ENCODE data around the gene MAP3K1. TPM values are rescaled to one million over a fixed set of nuclear protein-coding genes. Genes with fewer than 3 reads are reported as not detected.

The MAP3K1 gene
- total RNA-seq, 6 donors from 2014 or later = 10.9 to 29.2 (median 23.3) TPM

GRCh38 chr5:56845904-56846480 lies 30.6 kb downstream of the MAP3K1 start:
- H3K4me1 ChIP-seq = peaks cover 32 to 69% (median 57%) of the 10 kb centered on the region in 4 donors
- no peaks in the 10 kb centered on the region for H3K27me3 ChIP-seq
- WGBS, 2 donors = 53 to 65% methylated on average over 3 of the region's 3 CpGs
- no peaks in the 10 kb centered on the region for H3K9me3 ChIP-seq
- H3K27ac ChIP-seq = no peak overlapping the region
- DNase-seq = no peak
- no peak for ATAC-seq (ENCODE audit: low FRiP score in 2 of 2)
- H3K36me3 ChIP-seq = no peaks in the 10 kb centered on the region
- H3K4me3 ChIP-seq = no peak overlapping the region
- TF ChIP-seq EP300 (IDR thresholded peaks at IDR 0.05) (no peak), POLR2A (IDR thresholded peaks at IDR 0.05) (no peak), POLR2AphosphoS5 (IDR thresholded peaks at IDR 0.05) (no peak)
- TF ChIP-seq, protein P1, sequence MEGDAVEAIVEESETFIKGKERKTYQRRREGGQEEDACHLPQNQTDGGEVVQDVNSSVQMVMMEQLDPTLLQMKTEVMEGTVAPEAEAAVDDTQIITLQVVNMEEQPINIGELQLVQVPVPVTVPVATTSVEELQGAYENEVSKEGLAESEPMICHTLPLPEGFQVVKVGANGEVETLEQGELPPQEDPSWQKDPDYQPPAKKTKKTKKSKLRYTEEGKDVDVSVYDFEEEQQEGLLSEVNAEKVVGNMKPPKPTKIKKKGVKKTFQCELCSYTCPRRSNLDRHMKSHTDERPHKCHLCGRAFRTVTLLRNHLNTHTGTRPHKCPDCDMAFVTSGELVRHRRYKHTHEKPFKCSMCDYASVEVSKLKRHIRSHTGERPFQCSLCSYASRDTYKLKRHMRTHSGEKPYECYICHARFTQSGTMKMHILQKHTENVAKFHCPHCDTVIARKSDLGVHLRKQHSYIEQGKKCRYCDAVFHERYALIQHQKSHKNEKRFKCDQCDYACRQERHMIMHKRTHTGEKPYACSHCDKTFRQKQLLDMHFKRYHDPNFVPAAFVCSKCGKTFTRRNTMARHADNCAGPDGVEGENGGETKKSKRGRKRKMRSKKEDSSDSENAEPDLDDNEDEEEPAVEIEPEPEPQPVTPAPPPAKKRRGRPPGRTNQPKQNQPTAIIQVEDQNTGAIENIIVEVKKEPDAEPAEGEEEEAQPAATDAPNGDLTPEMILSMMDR (IDR thresholded peaks at IDR 0.05) = no peak

- no peak for DNase-seq
- Histone ChIP-seq H3K27ac (peak overlapping the region in 1 of 4 donors; percentile 52), H3K27me3 (no peaks in the 10 kb centered on the region), H3K4me3 (no peak overlapping the region), H3K9me3 (no peaks in the 10 kb centered on the region), H3K36me3 (no peaks in the 10 kb centered on the region), H3K4me1 (peaks cover 51 to 83% (median 78%) of the 10 kb centered on the region in 4 donors)
- no peak for TF ChIP-seq POLR2AphosphoS5 (IDR thresholded peaks at IDR 0.05)
- TF ChIP-seq EP300 (IDR thresholded peaks at IDR 0.05) = no peak
- TF ChIP-seq POLR2A (IDR thresholded peaks at IDR 0.05) = no peak
- TF ChIP-seq, protein P1 (IDR thresholded peaks at IDR 0.05) = no peak
- 75 to 83% methylated on average over 1 of the region's 1 CpG for WGBS, 2 donors
- ATAC-seq (ENCODE audit: low FRiP score in 2 of 2) = no peak
Observed at GRCh38 chr5:56848206-56848605, 32.9 kb downstream of the MAP3K1 start.

DNA sequence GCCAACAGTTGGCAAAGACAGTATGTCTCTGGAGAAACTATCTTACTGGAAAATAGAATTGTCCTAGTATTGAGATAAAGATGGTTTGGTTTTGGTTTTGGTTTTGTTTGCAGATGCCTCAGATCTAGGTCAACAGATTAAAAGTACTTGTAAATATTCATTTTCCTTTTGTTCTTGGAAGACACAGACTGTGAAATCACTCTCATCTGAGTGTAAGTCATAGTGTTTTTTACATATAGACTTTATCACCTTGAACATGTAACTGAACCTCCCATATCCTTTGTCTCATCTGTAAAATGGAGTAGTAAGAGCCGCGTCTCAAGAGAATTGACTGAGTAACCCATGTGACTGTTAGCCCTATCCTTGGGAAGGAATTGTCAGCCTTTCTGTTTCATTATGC lies 34.3 kb downstream of the MAP3K1 start:
- Histone ChIP-seq H3K27ac (peak overlapping the region in 1 of 4 donors; percentile 52), H3K27me3 (no peaks in the 10 kb centered on the region), H3K4me3 (no peak overlapping the region), H3K36me3 (no peaks in the 10 kb centered on the region), H3K9me3 (no peaks in the 10 kb centered on the region), H3K4me1 (peaks cover 53 to 95% (median 84%) of the 10 kb centered on the region in 4 donors)
- DNase-seq = no peak
- no peak for TF ChIP-seq POLR2AphosphoS5 (IDR thresholded peaks at IDR 0.05)
- TF ChIP-seq EP300 (IDR thresholded peaks at IDR 0.05) = no peak
- TF ChIP-seq POLR2A (IDR thresholded peaks at IDR 0.05) = no peak
- TF ChIP-seq, protein P1 (IDR thresholded peaks at IDR 0.05) = no peak
- WGBS, 2 donors = 52 to 73% methylated on average over 2 of the region's 2 CpGs
- no peak for ATAC-seq (ENCODE audit: low FRiP score in 2 of 2)

DNA sequence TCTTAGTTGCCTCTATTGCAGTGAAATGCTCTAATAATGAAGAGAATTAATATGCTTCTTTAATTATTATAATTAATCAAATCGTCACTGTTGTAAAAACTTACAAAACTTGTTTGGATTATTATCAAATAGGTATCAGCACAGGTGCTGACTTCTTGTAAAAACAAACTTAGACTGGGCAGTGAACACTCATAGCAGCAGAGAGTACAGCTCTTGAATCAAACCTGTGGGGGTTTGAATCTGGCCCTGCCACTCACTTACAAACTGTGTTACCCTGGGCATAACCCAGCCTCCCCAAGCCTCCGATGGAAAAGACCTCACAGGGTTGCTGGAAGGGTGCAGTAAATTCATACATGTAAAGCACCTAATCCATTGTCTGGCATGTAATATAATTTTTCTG lies 35.1 kb downstream of the MAP3K1 start:
- Histone ChIP-seq H3K27ac (peak overlapping the region in 1 of 4 donors; percentile 40), H3K36me3 (no peaks in the 10 kb centered on the region), H3K4me1 (peaks cover 51 to 97% (median 84%) of the 10 kb centered on the region in 4 donors), H3K4me3 (no peak overlapping the region), H3K27me3 (no peaks in the 10 kb centered on the region), H3K9me3 (no peaks in the 10 kb centered on the region)
- DNase-seq (no peak), ATAC-seq (ENCODE audit: low FRiP score in 2 of 2) (no peak)
- TF ChIP-seq EP300 (IDR thresholded peaks at IDR 0.05) (no peak), POLR2A (IDR thresholded peaks at IDR 0.05) (no peak), POLR2AphosphoS5 (IDR thresholded peaks at IDR 0.05) (no peak)
- TF ChIP-seq, protein P1 (IDR thresholded peaks at IDR 0.05) = no peak
- 43 to 53% methylated on average over 2 of the region's 2 CpGs for WGBS, 2 donors

All from upper lobe of left lung (tissue), 6 donors.